Neural cell (in vitro differentiated cells): ENCODE results near the gene CFAP61.

Experiments
- CTCF ChIP-seq: fragments of 450-650 bp; IDR thresholded peaks from 2 replicates; pipeline ENCODE4 v1.5.1; 2014; ENCODE audit warnings: antibody characterized with exemption, mild to moderate bottlenecking, moderate library complexity; ENCODE audit not compliant: poor library complexity, severe bottlenecking
- EP300 ChIP-seq: fragments of 450-650 bp; conservative IDR thresholded peaks from 2 replicates; pipeline ENCODE4 v1.6.1; 2014; ENCODE audit warnings: antibody characterized with exemption, mild to moderate bottlenecking, moderate library complexity; ENCODE audit not compliant: poor library complexity, severe bottlenecking
- POLR2AphosphoS5 ChIP-seq: IDR thresholded peaks from 2 replicates; pipeline ENCODE4 v1.6.1; 2012
- SMC3 ChIP-seq: fragments of 450-650 bp; conservative IDR thresholded peaks from 2 replicates; pipeline ENCODE4 v1.6.1; 2014; ENCODE audit warnings: antibody characterized with exemption, mild to moderate bottlenecking, moderate library complexity; ENCODE audit not compliant: poor library complexity
- TAF1 ChIP-seq: IDR thresholded peaks from 2 replicates; pipeline ENCODE4 v1.6.1; 2012; ENCODE audit warnings: low read depth
- TF ChIP-seq, protein P1 (sequence below): IDR thresholded peaks from 2 replicates; pipeline ENCODE4 v1.6.1; 2012; ENCODE audit warnings: borderline replicate concordance

DNA sequence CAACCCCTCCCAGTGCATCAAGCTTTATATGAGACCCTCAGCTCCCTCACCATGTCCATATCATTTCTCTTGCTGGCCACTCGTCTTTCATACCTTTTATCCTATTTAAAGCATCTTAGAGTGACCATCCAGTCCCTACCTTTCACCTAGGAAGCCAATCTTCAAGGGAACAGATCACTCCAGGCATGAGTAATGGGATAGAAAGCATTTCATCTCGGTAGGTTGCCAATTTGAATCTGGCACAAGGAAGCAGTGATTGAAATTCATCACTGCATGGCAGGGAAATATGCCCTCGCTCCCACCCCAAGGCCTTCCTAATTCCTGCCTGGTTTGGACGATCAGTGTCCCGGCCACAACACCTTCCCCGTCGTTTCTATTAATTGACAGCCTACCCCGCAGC is 150.4 kb downstream of the CFAP61 start:
- no peak for TF ChIP-seq CTCF
- TF ChIP-seq TAF1 = no peak
- no peak for TF ChIP-seq POLR2AphosphoS5
- no peak for TF ChIP-seq SMC3
- TF ChIP-seq, protein P1, sequence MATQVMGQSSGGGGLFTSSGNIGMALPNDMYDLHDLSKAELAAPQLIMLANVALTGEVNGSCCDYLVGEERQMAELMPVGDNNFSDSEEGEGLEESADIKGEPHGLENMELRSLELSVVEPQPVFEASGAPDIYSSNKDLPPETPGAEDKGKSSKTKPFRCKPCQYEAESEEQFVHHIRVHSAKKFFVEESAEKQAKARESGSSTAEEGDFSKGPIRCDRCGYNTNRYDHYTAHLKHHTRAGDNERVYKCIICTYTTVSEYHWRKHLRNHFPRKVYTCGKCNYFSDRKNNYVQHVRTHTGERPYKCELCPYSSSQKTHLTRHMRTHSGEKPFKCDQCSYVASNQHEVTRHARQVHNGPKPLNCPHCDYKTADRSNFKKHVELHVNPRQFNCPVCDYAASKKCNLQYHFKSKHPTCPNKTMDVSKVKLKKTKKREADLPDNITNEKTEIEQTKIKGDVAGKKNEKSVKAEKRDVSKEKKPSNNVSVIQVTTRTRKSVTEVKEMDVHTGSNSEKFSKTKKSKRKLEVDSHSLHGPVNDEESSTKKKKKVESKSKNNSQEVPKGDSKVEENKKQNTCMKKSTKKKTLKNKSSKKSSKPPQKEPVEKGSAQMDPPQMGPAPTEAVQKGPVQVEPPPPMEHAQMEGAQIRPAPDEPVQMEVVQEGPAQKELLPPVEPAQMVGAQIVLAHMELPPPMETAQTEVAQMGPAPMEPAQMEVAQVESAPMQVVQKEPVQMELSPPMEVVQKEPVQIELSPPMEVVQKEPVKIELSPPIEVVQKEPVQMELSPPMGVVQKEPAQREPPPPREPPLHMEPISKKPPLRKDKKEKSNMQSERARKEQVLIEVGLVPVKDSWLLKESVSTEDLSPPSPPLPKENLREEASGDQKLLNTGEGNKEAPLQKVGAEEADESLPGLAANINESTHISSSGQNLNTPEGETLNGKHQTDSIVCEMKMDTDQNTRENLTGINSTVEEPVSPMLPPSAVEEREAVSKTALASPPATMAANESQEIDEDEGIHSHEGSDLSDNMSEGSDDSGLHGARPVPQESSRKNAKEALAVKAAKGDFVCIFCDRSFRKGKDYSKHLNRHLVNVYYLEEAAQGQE = no peak
- no peak for TF ChIP-seq EP300
